IPS-20b (cell line): ENCODE measurements around the gene PTH2R.
"Not testable (repeated sequence)": the region's sequence is repeated elsewhere in the genome, so short reads cannot be mapped to it uniquely, and the experiment has no call there.

ENCODE experiments used
- H3K27ac ChIP-seq: one replicate; pipeline ENCODE4 v1.5.1; 2013; ENCODE audit warnings: low read length
- H3K27me3 ChIP-seq: 2 replicates; pipeline ENCODE4 v1.6.1; 2013; ENCODE audit warnings: mild to moderate bottlenecking, low read length, inconsistent platforms; ENCODE audit not compliant: insufficient read depth
- H3K36me3 ChIP-seq: 2 replicates; pipeline ENCODE4 v1.6.1; 2013; ENCODE audit warnings: low read depth, mild to moderate bottlenecking, inconsistent platforms, low read length, moderate library complexity; ENCODE audit not compliant: insufficient read depth
- H3K4me1 ChIP-seq: 2 replicates; pipeline ENCODE4 v1.6.1; 2013; ENCODE audit warnings: mild to moderate bottlenecking, control low read depth, inconsistent platforms, low read length, moderate library complexity; ENCODE audit not compliant: insufficient read depth
- H3K4me3 ChIP-seq: 2 replicates; pipeline ENCODE4 v1.5.1; 2013; ENCODE audit warnings: mild to moderate bottlenecking, low read length, inconsistent platforms
- H3K9ac ChIP-seq: 2 replicates; pipeline ENCODE4 v1.6.1; 2013; ENCODE audit warnings: low read depth, mild to moderate bottlenecking, inconsistent platforms, low read length, moderate library complexity
- H3K9me3 ChIP-seq: 2 replicates; pipeline ENCODE4 v1.6.1; 2013; ENCODE audit warnings: mild to moderate bottlenecking, low read depth, low read length, inconsistent platforms; ENCODE audit not compliant: insufficient read depth

PTH2R gene

GRCh38 chr2:208523069-208523468 is 116.5 kb downstream of the PTH2R start:
- not testable (repeated sequence) for H3K9me3 ChIP-seq, H3K4me1 ChIP-seq, H3K27me3 ChIP-seq, H3K9ac ChIP-seq, H3K36me3 ChIP-seq, H3K27ac ChIP-seq, H3K4me3 ChIP-seq

GRCh38 chr2:208525165-208525564 is 118.6 kb downstream of the PTH2R start:
- H3K9me3 ChIP-seq, H3K27ac ChIP-seq, H3K27me3 ChIP-seq, H3K4me1 ChIP-seq, H3K36me3 ChIP-seq, H3K4me3 ChIP-seq, H3K9ac ChIP-seq: not testable (repeated sequence)

- Histone ChIP-seq H3K9me3 (no peaks in the 10 kb centered on the region), H3K27ac (no peak overlapping the region), H3K27me3 (no peaks in the 10 kb centered on the region), H3K4me3 (no peak overlapping the region), H3K36me3 (no peaks in the 10 kb centered on the region), H3K9ac (no peak overlapping the region), H3K4me1 (no peaks in the 10 kb centered on the region)
Observed at GRCh38 chr2:208529796-208530195, 123.2 kb downstream of the PTH2R start.

- no peak overlapping the region for H3K27ac ChIP-seq
- H3K27me3 ChIP-seq, result no peaks in the 10 kb centered on the region
- H3K4me3 ChIP-seq, result no peak overlapping the region
- no peaks in the 10 kb centered on the region for H3K4me1 ChIP-seq
- no peak overlapping the region for H3K9ac ChIP-seq
- H3K9me3 ChIP-seq, result peaks cover 8% of the 10 kb centered on the region
- H3K36me3 ChIP-seq, result no peaks in the 10 kb centered on the region
Observed at GRCh38 chr2:208531361-208531760, 124.8 kb downstream of the PTH2R start.

- H3K4me1 ChIP-seq, H3K27ac ChIP-seq, H3K4me3 ChIP-seq, H3K36me3 ChIP-seq, H3K9ac ChIP-seq, H3K27me3 ChIP-seq: not testable (repeated sequence)
- peaks cover 19% of the 10 kb centered on the region for H3K9me3 ChIP-seq
Observed at GRCh38 chr2:208535578-208535977, 129.0 kb downstream of the PTH2R start.

- Histone ChIP-seq H3K9me3 (peaks cover 8% of the 10 kb centered on the region), H3K4me1 (no peaks in the 10 kb centered on the region), H3K27me3 (no peaks in the 10 kb centered on the region), H3K9ac (no peak overlapping the region), H3K4me3 (no peak overlapping the region), H3K27ac (no peak overlapping the region), H3K36me3 (no peaks in the 10 kb centered on the region)
Observed at GRCh38 chr2:208541461-208541988, 134.9 kb downstream of the PTH2R start.

- no peak overlapping the region for H3K4me3 ChIP-seq
- H3K9ac ChIP-seq, result no peak overlapping the region
- H3K27me3 ChIP-seq, result no peaks in the 10 kb centered on the region
- H3K9me3 ChIP-seq, result peaks cover 6% of the 10 kb centered on the region; the same call in 1 of the 2 replicates
- H3K36me3 ChIP-seq, result no peaks in the 10 kb centered on the region
- no peak overlapping the region for H3K27ac ChIP-seq
- H3K4me1 ChIP-seq, result no peaks in the 10 kb centered on the region
Observed at GRCh38 chr2:208541989-208542464, 135.4 kb downstream of the PTH2R start.

- no peak overlapping the region for H3K9ac ChIP-seq
- H3K4me1 ChIP-seq, result no peaks in the 10 kb centered on the region
- H3K27ac ChIP-seq, result no peak overlapping the region
- no peaks in the 10 kb centered on the region for H3K36me3 ChIP-seq
- no peaks in the 10 kb centered on the region for H3K27me3 ChIP-seq
- peaks cover under 1% of the 10 kb centered on the region; the same call in 1 of the 2 replicates for H3K9me3 ChIP-seq
- no peak overlapping the region for H3K4me3 ChIP-seq
Observed at GRCh38 chr2:208542465-208543041, 136.0 kb downstream of the PTH2R start.
